ENCODE results near the gene PTAFR.

DNA sequence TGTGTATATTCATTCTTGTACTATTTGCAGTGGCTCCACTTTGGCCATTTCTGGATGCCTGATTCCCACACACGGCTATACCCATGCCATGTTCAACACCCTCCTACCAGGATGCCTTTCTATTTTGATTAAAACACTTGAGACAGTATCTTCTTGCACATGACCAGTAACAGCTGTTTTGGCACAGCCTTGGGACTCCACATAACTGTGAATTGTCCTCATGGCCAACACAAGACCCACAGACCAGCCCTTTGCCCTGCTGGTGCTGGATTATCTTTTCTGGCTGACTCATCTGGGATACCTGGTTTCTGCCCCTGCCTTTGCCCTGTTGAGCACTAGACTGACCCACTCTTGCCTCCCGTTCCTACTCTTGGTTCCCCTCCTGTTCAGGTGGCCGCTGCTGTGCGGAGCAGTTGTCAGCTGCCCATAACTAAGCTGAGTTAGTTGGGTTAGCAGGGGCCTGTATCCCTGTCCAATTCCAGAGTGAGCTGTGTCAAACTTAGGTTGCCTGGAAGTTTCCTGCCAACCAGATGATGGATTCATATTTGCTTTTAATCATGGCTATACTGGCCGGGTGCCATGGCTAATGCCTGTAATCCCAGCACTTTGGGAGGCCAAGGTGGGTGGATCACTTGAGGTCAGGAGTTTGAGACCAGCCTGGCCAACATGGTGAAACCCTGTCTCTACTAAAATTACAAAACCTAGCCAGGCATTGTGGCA, 77.3 kb downstream of the PTAFR start:
- TF ChIP-seq POLR2AphosphoS5 (IDR thresholded peaks at IDR 0.05) (no peak), POLR2A (IDR thresholded peaks at IDR 0.05) (no peak)
